ENCODE measurements around the gene BTBD10.

BTBD10 gene

GRCh38 chr11:13355191-13355590, 107.8 kb downstream of the BTBD10 start:
- TF ChIP-seq CTCF (IDR thresholded peaks at IDR 0.05; ENCODE audit: low read length, missing control alignments) = no peak

GRCh38 chr11:13354335-13354734, 108.7 kb downstream of the BTBD10 start:
- H3K4me3 ChIP-seq (replicated peaks; ENCODE audit: low read depth, low read length) = no peak overlapping the region
- TF ChIP-seq CTCF (IDR thresholded peaks at IDR 0.05; ENCODE audit: low read length, missing control alignments) = peak; percentile 52
- DNase-seq (ENCODE audit: low read depth) = peak; percentile 56

More at GRCh38 chr11:13355191-13355590, 107.8 kb downstream of the BTBD10 start:
- DNase-seq (ENCODE audit: low read depth) = no peak
- H3K4me3 ChIP-seq (replicated peaks; ENCODE audit: low read depth, low read length) = no peak overlapping the region

DNA sequence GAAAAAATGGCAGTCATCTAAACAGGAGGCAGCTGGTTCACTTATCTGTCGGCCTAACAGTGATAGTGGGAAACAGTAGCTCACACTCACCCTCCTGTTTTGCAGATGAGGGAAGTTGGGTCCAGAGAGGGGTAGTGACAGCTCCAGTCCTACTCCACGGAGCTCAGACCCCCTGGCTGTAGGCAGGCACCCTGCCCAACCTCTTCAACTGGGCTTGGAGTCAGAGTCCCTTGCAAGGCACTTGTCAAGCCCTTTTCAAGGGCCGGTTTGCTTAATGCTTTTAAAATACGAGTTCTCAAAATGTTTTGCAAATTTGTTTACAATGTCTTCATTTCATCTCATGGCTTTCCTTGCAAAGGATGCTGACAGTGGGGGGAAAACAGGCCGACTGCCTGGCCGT, 110.3 kb downstream of the BTBD10 start:
- TF ChIP-seq CTCF (IDR thresholded peaks at IDR 0.05; ENCODE audit: low read length, missing control alignments) = no peak
- no peak for DNase-seq (ENCODE audit: low read depth)

DNA sequence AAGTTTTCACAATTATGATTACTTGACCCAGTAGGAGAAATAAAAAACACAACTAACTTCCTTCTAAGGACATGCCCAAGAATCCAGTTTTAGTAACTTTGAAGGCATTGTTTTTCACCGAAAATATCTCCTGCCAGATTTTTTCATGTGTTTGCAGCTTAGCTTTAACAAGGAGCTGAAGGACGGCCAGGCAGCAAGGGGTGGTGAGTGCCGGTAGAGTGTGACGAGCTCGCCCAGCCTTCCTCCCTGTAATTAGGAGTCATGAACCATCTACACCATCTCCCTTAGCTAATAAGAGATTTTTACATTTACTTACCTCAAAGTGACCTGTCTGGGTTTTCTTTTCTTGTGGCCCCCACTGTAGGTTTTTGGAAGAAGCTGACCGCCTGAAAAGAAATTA, 113.4 kb downstream of the BTBD10 start:
- no peak for DNase-seq (ENCODE audit: low read depth)
- no peak for TF ChIP-seq CTCF (IDR thresholded peaks at IDR 0.05; ENCODE audit: low read length, missing control alignments)
- H3K4me3 ChIP-seq (replicated peaks; ENCODE audit: low read depth, low read length) = no peak overlapping the region

More for the DNA sequence above, 110.3 kb downstream of the BTBD10 start:
- no peak overlapping the region for H3K4me3 ChIP-seq (replicated peaks; ENCODE audit: low read depth, low read length)

DNA sequence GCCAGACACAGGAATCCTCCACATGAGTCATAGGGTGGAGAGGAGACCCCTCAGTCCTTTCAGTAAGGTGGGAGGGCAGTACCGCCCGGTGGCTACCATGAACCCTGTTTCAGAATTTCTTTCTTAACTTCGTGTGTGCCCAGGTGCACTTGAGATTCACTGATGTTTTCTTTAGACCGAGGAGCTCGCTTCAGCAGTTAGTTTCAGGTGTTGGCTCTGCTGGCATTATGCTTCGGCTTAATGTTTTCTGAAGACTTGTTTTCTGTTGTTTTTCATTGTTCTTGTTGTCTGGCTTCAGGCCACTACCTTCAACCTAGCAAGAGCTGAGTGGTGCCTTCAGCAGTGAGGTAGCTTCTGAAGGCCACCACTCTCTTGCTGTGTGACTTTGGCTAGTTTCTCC, 114.0 kb downstream of the BTBD10 start:
- no peak for TF ChIP-seq CTCF (IDR thresholded peaks at IDR 0.05; ENCODE audit: low read length, missing control alignments)
- H3K4me3 ChIP-seq (replicated peaks; ENCODE audit: low read depth, low read length) = no peak overlapping the region
- DNase-seq (ENCODE audit: low read depth) = no peak

- no peak for TF ChIP-seq CTCF (IDR thresholded peaks at IDR 0.05; ENCODE audit: low read length, missing control alignments)
Measured at GRCh38 chr11:13348305-13348704, 114.7 kb downstream of the BTBD10 start.

DNA sequence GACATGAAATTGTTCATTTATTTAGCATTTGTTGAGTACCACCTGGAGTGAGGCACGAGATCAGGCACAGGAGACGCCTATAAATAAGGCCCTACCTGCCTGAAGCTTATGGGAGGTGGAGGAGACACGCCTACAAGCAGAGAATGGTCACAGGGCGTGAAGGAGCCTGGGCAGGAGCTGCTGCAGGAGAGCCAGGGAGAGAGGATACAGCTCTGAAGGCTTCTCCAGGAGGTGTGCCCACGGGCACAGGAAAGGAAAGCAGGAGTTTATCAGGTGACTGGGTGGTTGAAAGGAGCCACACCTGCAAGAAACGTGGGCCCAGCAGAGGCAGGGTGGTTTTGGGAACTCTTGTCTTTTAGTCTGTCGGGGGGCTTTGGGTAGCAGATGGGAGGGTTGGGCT, 115.1 kb downstream of the BTBD10 start:
- DNase-seq (ENCODE audit: low read depth) = no peak
- no peak overlapping the region for H3K4me3 ChIP-seq (replicated peaks; ENCODE audit: low read depth, low read length)
- TF ChIP-seq CTCF (IDR thresholded peaks at IDR 0.05; ENCODE audit: low read length, missing control alignments) = no peak

More at GRCh38 chr11:13348305-13348704, 114.7 kb downstream of the BTBD10 start:
- DNase-seq (ENCODE audit: low read depth) = no peak
- H3K4me3 ChIP-seq (replicated peaks; ENCODE audit: low read depth, low read length) = no peak overlapping the region
